NCI-H146 treated with DMSO at 0.1 percent for 48 hours (cell line): Measurements from ENCODE around the gene TGFBRAP1.

Source experiments
- DNase-seq: peaks from one replicate; lab custom pipeline; 2025; ENCODE audit not compliant: unreplicated experiment; lab: John Stamatoyannopoulos, UW

The TGFBRAP1 gene

GRCh38 chr2:105315314-105315713 lies 14.2 kb downstream of the TGFBRAP1 start:
- DNase-seq, result no peak

- no peak for DNase-seq
Observed at GRCh38 chr2:105313877-105314276, 15.7 kb downstream of the TGFBRAP1 start.

GRCh38 chr2:105309147-105309545 lies 20.4 kb downstream of the TGFBRAP1 start:
- DNase-seq, result no peak

DNA sequence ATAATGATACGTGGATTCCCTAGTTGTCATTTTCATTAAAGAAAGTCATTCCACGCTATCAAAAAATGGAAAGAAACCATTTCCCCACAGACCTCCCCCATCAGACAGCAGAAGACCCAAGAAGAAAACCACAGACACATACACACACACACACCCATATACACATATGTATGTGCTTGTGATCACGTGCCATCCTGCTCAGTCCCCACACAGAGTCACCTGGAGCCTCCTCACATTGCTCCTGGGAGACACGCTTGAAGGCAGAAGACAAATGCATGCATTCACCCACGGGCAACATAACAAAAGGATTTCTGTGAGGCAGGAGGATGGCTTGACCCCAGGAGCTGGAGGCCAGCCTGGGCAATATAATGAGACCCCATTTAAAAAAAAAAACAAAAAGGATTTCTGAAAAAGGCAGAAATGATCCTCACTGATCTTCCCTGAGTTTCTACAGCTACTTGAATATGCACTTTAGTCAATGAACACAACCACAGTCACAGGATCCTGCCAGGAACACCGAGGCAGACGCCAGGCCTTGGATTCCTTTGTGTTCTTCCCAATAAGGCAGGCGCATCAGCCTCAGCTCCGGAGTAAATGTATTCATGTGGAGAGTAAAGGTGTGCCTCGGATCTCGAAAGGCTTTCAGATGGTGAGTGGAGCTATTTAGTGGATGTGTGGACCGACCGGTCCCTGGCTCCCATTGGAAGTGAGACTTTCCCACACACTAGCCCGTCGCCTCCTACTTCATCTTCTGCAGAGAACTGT lies 21.0 kb downstream of the TGFBRAP1 start:
- DNase-seq, result no peak

DNA sequence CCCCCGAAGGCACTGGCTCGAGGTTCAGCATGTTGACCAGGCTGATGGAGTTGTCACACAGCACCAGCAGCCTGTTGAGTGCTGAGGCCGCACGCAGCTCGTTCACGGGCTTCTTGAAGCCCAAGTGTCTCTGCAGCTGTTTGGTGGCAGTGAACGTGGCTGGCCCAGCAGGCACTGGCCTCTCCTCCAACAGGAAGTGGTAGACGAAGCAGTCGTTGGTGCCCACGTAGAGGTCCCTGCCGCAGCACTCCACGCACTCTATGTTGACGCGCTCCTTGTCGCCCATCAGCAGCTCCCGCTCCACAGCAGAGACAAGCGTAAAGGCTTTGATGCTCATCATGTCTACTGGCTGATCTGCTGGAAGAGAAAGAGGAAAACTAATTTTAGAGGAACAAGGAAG lies 21.6 kb downstream of the TGFBRAP1 start:
- no peak for DNase-seq

DNA sequence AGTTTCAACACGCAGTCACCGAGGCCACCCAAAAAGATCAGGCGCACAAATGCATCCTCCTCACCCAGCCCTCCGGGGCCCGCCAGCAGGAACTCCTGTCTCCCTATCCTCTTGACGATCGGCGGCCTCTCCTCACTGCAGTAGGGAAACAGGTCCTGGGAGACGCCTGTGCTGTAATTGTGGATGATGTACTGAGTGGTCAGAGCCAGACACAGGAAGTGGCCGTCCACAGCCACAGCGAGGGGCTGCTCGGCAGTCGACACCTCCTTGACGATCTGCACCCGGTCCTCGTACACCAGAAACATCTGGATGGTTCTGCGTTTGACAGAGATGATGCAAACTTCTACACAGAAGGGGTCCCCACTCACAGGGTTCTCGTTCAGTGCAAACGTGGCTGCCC lies 22.0 kb downstream of the TGFBRAP1 start:
- no peak for DNase-seq

DNA sequence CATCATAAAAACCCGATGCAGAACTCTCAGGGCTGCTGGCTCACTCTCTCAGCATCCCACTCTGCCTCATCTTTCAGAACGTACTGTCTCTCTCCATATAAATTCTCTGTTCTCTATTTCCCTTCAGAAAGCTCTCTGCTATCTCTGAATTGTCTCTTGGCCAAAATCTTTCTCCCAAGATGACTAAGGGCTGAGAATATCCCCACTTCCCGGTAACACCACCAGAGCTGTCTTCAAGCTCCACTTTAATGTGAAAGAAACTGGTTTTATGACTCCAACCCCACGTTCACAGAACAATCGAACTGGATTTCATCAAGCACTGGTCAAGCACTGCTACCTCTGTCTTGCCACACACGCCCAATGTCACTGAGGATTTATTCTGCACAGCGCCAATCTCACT lies 22.4 kb downstream of the TGFBRAP1 start:
- DNase-seq, result no peak

GRCh38 chr2:105301646-105302045 lies 27.9 kb downstream of the TGFBRAP1 start:
- DNase-seq, result no peak

- no peak for DNase-seq
Observed at GRCh38 chr2:105299290-105299689, 30.2 kb downstream of the TGFBRAP1 start.

GRCh38 chr2:105298017-105298416 lies 31.5 kb downstream of the TGFBRAP1 start:
- no peak for DNase-seq

- no peak for DNase-seq
Observed at GRCh38 chr2:105297216-105297615, 32.3 kb downstream of the TGFBRAP1 start.

- DNase-seq, result no peak
Observed at GRCh38 chr2:105296017-105296611, 33.4 kb downstream of the TGFBRAP1 start.

DNA sequence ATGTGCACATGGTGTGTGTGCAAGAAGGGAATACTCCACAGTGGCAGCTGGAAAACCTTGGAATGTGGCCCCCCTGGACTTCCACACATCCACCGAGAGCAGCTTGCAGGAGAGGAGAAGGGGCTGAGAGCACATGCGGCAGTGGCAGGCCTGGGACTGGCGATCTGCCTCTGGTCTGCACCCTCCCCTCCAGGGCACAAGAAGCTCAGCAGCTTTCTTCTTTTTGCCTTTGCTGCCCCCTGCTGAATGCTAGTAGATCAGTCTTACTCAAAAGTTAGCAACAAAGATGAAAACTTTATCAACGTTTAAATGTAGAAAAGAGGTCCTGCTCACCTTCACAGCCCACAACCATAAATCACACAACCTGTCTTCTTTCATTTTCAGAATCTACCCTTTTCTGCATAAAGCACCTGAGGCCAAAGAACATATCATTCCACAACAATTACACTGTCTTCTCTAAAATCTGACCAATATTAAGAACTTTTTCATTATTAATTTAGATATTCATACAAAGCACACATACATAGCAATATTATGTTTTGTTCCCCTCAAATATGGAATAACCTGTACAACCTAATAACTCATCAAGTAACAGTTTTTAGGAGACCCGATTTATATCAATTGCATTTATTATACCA lies 34.6 kb downstream of the TGFBRAP1 start:
- no peak for DNase-seq

DNA sequence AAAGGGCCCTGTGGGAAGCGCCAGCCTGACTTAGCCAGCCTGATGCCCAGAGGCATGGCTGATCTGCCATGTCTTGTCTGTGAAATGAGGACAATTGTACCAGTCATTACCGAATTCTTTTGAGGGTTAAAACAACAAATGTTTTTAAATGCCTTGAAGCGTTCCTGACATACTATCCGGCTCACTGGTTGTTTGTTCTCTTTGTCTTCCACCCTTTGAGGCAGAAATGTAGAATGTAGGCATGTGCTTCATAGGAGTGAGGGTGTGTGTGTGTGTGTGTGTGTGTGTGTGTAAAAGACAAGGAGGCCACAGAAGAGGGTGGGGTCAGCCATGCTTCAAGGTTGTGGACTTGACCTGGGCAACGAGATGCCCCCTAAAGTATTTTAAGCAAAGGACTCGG lies 35.5 kb downstream of the TGFBRAP1 start:
- no peak for DNase-seq

DNA sequence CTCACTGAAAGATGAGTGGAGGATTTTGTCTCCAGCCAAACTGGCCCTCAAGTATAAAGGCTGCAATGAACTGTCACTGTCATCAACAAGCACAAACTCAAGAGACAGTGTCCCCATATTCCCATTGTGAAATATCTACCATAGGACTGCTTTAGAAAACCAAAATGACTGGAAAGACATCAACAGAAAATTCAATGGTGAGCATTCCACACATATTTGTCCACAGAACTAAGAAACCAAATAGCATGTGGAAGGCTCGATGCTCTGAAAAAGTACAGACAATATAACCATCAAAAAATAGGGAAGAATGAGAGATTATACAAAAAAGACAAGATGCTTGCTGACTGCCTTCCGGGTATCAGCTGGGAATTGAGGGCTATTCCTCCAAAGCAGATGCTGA lies 37.6 kb downstream of the TGFBRAP1 start:
- DNase-seq, result no peak

GRCh38 chr2:105290981-105291660 lies 38.4 kb downstream of the TGFBRAP1 start:
- no peak for DNase-seq

DNA sequence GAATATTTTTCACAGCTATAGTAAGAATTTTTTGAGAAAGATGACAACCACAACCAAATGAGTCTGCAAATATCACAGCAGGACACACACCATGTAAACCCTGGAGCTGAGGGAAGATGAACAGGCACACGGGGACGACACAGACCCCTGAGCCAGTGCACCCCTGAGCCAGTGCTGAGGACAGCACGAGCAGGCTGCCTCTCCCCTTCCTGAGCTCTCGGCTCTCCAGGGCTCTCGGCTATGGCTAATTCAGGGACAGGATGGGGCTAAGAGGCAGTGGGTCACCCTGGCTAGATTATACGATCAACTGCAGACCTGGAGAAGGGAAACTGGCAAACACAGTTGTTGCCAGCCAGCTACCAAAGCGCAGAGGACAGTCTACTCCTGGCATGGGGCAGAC lies 41.4 kb downstream of the TGFBRAP1 start:
- DNase-seq, result no peak

- no peak for DNase-seq
Observed at GRCh38 chr2:105287692-105288091, 41.8 kb downstream of the TGFBRAP1 start.

DNA sequence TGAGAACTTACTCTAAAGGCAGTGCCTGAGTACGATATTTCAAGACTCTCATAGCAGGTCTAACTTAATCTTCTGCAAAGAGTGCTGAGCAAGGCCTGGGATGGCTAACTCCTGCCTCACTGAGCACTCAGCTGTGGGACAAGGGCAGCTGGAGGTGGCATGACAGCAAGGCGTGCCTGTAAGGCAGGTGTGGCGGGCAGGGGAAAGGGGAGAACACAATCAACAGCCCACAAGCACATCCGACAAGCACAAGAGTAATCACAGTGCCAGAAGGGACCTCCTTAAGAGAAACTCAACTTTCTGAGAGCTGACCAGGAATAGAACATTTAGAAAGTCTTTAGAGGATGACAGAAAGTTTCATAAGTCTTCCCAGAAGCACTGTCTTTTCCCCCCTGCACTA lies 46.0 kb downstream of the TGFBRAP1 start:
- DNase-seq, result no peak

DNA sequence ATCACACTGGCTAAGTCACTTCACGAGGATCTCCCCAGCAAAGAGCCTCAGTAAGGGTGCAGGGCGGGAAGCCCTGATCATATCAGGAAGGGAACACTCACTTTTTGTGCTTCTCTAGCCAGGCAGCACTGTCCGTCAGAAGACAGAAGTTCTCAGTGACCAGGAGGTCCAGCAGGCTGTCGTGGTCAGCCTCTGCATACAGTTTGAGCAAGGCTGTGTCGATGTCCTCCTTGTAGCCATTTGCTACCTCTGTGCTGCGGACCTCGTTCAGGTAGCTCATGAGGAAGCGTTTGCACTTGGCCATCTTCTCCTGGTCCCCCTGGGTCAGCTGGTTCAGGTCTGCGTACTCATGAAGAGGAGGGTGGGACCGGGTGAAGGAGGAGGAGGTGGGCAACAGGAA lies 49.3 kb downstream of the TGFBRAP1 start:
- no peak for DNase-seq

GRCh38 chr2:105279126-105279525 lies 50.4 kb downstream of the TGFBRAP1 start:
- DNase-seq, result no peak

DNA sequence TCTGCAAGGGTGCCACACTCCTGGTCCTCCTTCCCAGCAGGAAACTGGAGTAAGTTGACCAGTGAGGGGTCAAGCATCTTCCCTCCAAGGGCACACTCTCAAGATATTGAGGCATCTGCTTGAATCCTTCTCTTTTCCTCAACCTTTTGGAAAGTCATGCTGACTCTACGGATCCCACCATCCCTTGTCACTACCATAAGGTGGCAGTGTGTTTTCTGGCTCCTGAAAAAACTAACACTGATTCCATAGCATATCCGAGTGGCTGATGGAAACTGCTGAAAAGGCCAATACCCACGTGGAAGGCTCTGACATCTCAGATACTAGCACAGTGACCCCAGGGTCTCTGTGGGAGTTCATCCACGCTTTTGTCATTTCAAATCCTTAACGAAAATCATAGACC lies 50.9 kb downstream of the TGFBRAP1 start:
- no peak for DNase-seq
